A549 (cell line): ENCODE measurements around the gene COLEC12.

Source experiments
- TP53 ChIP-seq: fragments of 250-450 bp; sonication (Bioruptor Pico); IDR thresholded peaks from 2 replicates; pipeline ENCODE4 v1.5.0; 2021; ENCODE audit warnings: mild to moderate bottlenecking, moderate library complexity
- ZNF302 ChIP-seq: fragments of 250-450 bp; sonication (Bioruptor Pico); IDR thresholded peaks from 2 replicates; pipeline ENCODE4 v1.9.0; 2021; ENCODE audit warnings: inconsistent platforms, mild to moderate bottlenecking, moderate library complexity
- TF ChIP-seq, protein P1 (sequence below): fragments of 200-600 bp; sonication (generic); IDR thresholded peaks from 2 replicates; pipeline ENCODE4 v1.6.1; 2016; ENCODE audit warnings: antibody characterized with exemption, mild to moderate bottlenecking, moderate library complexity

DNA sequence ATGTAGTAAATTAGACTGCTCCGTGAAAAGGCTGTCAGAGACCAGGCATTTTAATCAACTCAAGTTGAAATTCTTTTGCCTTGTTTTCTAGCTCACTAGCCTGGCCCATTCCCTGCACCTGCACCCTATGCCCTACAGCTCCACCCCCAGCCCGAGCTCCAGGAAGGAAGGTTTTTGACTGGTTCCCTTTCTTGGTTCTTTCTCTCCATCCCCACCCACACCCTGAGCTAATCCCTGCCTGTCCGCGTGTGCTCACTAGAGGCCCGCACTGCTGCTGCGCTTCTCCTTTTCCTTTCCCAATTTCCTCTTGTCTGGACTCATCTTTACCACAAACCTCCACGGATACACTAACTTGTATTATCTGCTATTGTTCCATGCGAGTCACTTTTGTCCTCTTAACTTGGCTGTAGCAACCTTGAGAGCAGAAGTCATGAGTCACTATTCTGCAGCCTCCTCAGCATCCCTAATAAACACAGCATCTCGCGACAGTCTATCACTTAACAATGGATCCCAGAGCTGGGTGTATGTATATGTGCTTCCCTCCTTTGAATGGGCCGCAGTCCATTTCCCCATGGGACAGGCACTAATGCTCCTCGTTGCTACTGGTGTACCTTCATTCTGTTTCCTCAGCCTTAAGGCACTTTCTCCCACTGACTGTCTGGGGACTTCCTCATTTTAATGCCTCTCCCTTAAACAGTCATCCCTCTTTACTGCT lies 36.5 kb downstream of the COLEC12 start:
- TF ChIP-seq, protein P1, sequence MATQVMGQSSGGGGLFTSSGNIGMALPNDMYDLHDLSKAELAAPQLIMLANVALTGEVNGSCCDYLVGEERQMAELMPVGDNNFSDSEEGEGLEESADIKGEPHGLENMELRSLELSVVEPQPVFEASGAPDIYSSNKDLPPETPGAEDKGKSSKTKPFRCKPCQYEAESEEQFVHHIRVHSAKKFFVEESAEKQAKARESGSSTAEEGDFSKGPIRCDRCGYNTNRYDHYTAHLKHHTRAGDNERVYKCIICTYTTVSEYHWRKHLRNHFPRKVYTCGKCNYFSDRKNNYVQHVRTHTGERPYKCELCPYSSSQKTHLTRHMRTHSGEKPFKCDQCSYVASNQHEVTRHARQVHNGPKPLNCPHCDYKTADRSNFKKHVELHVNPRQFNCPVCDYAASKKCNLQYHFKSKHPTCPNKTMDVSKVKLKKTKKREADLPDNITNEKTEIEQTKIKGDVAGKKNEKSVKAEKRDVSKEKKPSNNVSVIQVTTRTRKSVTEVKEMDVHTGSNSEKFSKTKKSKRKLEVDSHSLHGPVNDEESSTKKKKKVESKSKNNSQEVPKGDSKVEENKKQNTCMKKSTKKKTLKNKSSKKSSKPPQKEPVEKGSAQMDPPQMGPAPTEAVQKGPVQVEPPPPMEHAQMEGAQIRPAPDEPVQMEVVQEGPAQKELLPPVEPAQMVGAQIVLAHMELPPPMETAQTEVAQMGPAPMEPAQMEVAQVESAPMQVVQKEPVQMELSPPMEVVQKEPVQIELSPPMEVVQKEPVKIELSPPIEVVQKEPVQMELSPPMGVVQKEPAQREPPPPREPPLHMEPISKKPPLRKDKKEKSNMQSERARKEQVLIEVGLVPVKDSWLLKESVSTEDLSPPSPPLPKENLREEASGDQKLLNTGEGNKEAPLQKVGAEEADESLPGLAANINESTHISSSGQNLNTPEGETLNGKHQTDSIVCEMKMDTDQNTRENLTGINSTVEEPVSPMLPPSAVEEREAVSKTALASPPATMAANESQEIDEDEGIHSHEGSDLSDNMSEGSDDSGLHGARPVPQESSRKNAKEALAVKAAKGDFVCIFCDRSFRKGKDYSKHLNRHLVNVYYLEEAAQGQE, result no peak
- TF ChIP-seq TP53 (CRISPR knock-in tag), result no peak
- TF ChIP-seq ZNF302, result no peak
